ENCODE data around the gene LYZL1.
A peak's percentile ranks its signal among the peaks of the same experiment; 100 is the strongest.
"Not testable (repeated sequence)": the region's sequence is repeated elsewhere in the genome, so short reads cannot be mapped to it uniquely, and the experiment has no call there.

The LYZL1 gene

DNA sequence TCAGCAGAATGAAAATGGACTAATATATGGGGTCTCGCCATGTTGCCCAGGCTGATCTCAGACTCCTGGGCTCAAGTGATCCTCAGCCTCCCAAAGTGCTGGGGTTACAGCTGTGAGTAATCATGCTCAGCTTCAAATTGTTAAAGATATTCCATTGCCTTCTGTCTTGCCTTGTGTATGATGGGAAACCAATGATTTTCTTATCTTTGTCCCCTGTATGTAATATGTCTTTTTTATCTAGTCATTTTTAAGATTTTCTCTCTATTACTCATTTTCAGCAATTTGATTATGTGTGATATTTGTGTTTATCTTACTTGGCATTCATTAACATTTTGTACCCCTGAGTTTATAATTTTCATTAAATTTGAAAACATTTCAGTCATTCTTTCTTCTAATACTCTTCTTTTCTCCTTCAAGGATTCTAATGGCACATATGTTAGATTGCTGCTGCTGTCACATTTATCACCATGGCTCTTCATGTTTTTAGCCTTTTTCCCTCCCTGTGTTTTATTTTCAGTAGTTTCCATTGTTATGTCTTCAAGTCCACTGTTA lies 12.6 kb downstream of the LYZL1 start:
- TF ChIP-seq, protein P1, sequence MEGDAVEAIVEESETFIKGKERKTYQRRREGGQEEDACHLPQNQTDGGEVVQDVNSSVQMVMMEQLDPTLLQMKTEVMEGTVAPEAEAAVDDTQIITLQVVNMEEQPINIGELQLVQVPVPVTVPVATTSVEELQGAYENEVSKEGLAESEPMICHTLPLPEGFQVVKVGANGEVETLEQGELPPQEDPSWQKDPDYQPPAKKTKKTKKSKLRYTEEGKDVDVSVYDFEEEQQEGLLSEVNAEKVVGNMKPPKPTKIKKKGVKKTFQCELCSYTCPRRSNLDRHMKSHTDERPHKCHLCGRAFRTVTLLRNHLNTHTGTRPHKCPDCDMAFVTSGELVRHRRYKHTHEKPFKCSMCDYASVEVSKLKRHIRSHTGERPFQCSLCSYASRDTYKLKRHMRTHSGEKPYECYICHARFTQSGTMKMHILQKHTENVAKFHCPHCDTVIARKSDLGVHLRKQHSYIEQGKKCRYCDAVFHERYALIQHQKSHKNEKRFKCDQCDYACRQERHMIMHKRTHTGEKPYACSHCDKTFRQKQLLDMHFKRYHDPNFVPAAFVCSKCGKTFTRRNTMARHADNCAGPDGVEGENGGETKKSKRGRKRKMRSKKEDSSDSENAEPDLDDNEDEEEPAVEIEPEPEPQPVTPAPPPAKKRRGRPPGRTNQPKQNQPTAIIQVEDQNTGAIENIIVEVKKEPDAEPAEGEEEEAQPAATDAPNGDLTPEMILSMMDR (IDR thresholded peaks at IDR 0.05; ENCODE audit: low read depth, low read length): no peak
- TF ChIP-seq MAX (IDR thresholded peaks at IDR 0.05; ENCODE audit: low read depth, low read length) (no peak), MYC (IDR thresholded peaks at IDR 0.05; ENCODE audit: low read depth, low read length) (no peak), POLR2A (IDR thresholded peaks at IDR 0.05; ENCODE audit: extremely low read depth, insufficient read length) (no peak)
- H3K4me3 ChIP-seq (ENCODE audit: low read depth, low read length): no peak overlapping the region
- no peak for DNase-seq (ENCODE audit: low read depth)

- no peak overlapping the region for H3K4me3 ChIP-seq (ENCODE audit: low read depth, low read length)
- no peak for DNase-seq (ENCODE audit: low read depth)
- no peak for TF ChIP-seq POLR2A (IDR thresholded peaks at IDR 0.05; ENCODE audit: extremely low read depth, insufficient read length)
- TF ChIP-seq MAX (IDR thresholded peaks at IDR 0.05; ENCODE audit: low read depth, low read length): no peak
- no peak for TF ChIP-seq MYC (IDR thresholded peaks at IDR 0.05; ENCODE audit: low read depth, low read length)
- TF ChIP-seq, protein P1 (IDR thresholded peaks at IDR 0.05; ENCODE audit: low read depth, low read length): no peak
Measured at GRCh38 chr10:29302499-29302898, 13.6 kb downstream of the LYZL1 start.

- TF ChIP-seq MAX (IDR thresholded peaks at IDR 0.05; ENCODE audit: low read depth, low read length): no peak
- TF ChIP-seq, protein P1 (IDR thresholded peaks at IDR 0.05; ENCODE audit: low read depth, low read length): peak; percentile 38
- DNase-seq (ENCODE audit: low read depth): peak; percentile 58
- no peak overlapping the region for H3K4me3 ChIP-seq (ENCODE audit: low read depth, low read length)
Measured at GRCh38 chr10:29304264-29304994, 15.6 kb downstream of the LYZL1 start.

DNA sequence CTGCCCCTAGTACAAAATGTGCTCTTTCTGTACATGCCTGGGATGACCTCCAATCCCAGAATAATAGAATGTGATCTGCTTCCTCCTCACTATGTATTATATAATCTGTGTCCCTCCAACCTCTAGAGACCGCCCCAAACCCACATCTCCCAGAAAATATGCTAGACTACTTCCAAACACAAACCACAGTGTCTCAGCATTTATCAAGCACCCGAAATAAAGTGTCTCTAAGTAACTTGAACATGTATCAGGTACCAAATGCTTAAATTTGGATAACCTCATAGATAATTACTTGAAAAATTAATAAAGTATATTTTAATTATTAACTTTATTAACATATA lies 16.1 kb downstream of the LYZL1 start:
- no peak overlapping the region for H3K4me3 ChIP-seq (ENCODE audit: low read depth, low read length)
- DNase-seq (ENCODE audit: low read depth): no peak
- TF ChIP-seq POLR2A (IDR thresholded peaks at IDR 0.05; ENCODE audit: extremely low read depth, insufficient read length) (no peak), MAX (IDR thresholded peaks at IDR 0.05; ENCODE audit: low read depth, low read length) (no peak), MYC (IDR thresholded peaks at IDR 0.05; ENCODE audit: low read depth, low read length) (no peak)
- TF ChIP-seq, protein P1 (IDR thresholded peaks at IDR 0.05; ENCODE audit: low read depth, low read length): no peak

DNA sequence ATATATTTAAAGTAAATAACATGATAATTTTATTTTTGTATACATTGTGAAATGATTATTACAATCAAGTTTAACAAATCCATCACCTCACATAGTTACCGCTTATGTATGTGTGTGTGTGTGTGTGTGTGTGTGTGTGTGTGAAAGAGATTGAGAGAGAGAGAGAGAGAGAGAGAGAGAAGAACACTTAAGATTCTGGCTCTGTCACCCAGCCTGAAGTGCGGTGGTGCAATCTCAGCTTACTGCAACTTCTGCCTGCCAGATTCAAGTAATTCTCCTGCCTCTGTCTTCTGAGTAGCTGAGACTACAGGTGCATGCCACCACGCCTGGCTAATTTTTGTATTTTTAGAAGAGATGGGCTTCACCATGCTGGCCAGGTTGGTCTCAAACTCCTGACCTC lies 17.8 kb downstream of the LYZL1 start:
- no peak for TF ChIP-seq POLR2A (IDR thresholded peaks at IDR 0.05; ENCODE audit: extremely low read depth, insufficient read length)
- no peak for TF ChIP-seq MYC (IDR thresholded peaks at IDR 0.05; ENCODE audit: low read depth, low read length)
- TF ChIP-seq, protein P1 (IDR thresholded peaks at IDR 0.05; ENCODE audit: low read depth, low read length): no peak
- TF ChIP-seq MAX (IDR thresholded peaks at IDR 0.05; ENCODE audit: low read depth, low read length): no peak
- DNase-seq (ENCODE audit: low read depth): no peak
- H3K4me3 ChIP-seq (ENCODE audit: low read depth, low read length): no peak overlapping the region

DNA sequence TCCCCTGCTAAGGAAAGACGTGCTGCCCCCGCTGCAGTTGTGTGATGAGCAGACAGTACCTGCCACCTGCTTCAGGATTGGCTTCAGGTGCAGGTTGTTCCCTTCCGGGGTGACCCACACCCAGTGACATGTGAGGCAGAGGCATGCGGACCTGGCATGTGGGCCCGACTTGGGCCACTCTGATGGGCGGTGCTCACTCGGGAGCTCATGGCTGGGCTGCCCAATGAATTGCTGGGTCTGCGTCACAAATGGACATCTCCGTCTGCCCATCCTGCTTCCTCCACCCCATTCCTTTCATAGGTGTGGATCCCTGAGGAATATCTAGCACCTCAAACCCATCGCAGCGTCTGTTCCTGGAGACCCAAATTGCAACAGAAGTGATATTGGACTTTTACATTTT lies 19.3 kb downstream of the LYZL1 start:
- DNase-seq (ENCODE audit: low read depth): not testable (repeated sequence)

More for the DNA sequence above, 19.3 kb downstream of the LYZL1 start:
- not testable (repeated sequence) for H3K4me3 ChIP-seq (ENCODE audit: low read depth, low read length)

All from NB4 (cell line).